Sciatic nerve (tissue), 2 donors: Measurements from ENCODE around the gene ECSIT. TPM values are rescaled to one million over a fixed set of nuclear protein-coding genes. Genes with fewer than 3 reads are reported as not detected.
A peak's percentile ranks its signal among the peaks of the same experiment; 100 is the strongest.
"Not testable (repeated sequence)": the region's sequence is repeated elsewhere in the genome, so short reads cannot be mapped to it uniquely, and the experiment has no call there.

Experiments used
- ATAC-seq: fragments of 200-7000 bp; cut with Tn5 transposase; one replicate; pipeline ENCODE4 v1.9.1; 2020; ENCODE audit warnings: mild to moderate bottlenecking, moderate library complexity
- DNase-seq: peaks from one replicate; pipeline ENCODE4 v3.0.0-alpha.2; 2020; ENCODE audit warnings: low spot score
- intact Hi-C: fragments of 100-400 bp; cut with DNase I; formaldehyde crosslinking; loops from one replicate; pipeline ENCODE4 v1.14.2; 2022
- total RNA-seq: library from RNA; stranded (reverse); fragmentation: NEBNext Ultra II Directional; extraction: Animal tissue kit (Norgen Biotek cat#: 25700); gene quantifications from one replicate; pipeline ENCODE4 v1.2.1, GENCODE V29; 2021
- donor health status: DM: no; HTN: no; CAD: no.
- donor health status: DM: no; HTN: no; CAD: no.

ECSIT gene
- 25.8 TPM for total RNA-seq

GRCh38 chr19:11528551-11529341 is at the start of gene ECSIT:
Gene ECSIT, minus strand, starts transcription at chr19:11529134. Its CDS starts 9,964 bp downstream, at chr19:11519170.
- ATAC-seq (peak; percentile 99), DNase-seq (peak; percentile 98)
- intact Hi-C loops: no loop called here

GRCh38 chr19:11577451-11578257 is 48.7 kb upstream of the ECSIT start, which contains the start of gene ACP5:
Gene ACP5, minus strand, starts transcription at chr19:11577645. Its CDS starts 328 bp downstream, at chr19:11577317.
- no peak for DNase-seq
- intact Hi-C loops: no loop called here
- peak; percentile 62 for ATAC-seq

- DNase-seq (no peak), ATAC-seq (no peak)
- intact Hi-C loops: no loop called here
Observed at GRCh38 chr19:11576227-11576626, 47.3 kb upstream of the ECSIT start.

- DNase-seq: no peak
- intact Hi-C loops: no loop called here
- ATAC-seq: no peak
Observed at GRCh38 chr19:11574689-11575088, 45.8 kb upstream of the ECSIT start.

GRCh38 chr19:11573763-11574162 is 44.8 kb upstream of the ECSIT start:
- ATAC-seq, intact Hi-C loops, DNase-seq: not testable (repeated sequence)

- ATAC-seq, intact Hi-C loops: not testable (repeated sequence)
Observed at GRCh38 chr19:11573354-11573753, 44.4 kb upstream of the ECSIT start.

GRCh38 chr19:11570039-11570462 is 41.1 kb upstream of the ECSIT start:
- no peak for ATAC-seq
- intact Hi-C loops: no loop called here
- DNase-seq: no peak

More at GRCh38 chr19:11573354-11573753, 44.4 kb upstream of the ECSIT start:
- not testable (repeated sequence) for DNase-seq

- no peak for ATAC-seq
- no peak for DNase-seq
- intact Hi-C loops: no loop called here
Observed at GRCh38 chr19:11566164-11566563, 37.2 kb upstream of the ECSIT start.

GRCh38 chr19:11565649-11565980 is 36.7 kb upstream of the ECSIT start:
- DNase-seq, ATAC-seq, intact Hi-C loops: not testable (repeated sequence)

GRCh38 chr19:11564082-11564807 is 35.3 kb upstream of the ECSIT start:
- intact Hi-C loops, ATAC-seq, DNase-seq: not testable (repeated sequence)

- DNase-seq: no peak
- intact Hi-C loops: no loop called here
- ATAC-seq: no peak
Observed at GRCh38 chr19:11563532-11563931, 34.6 kb upstream of the ECSIT start.

GRCh38 chr19:11560404-11561051 is 31.6 kb upstream of the ECSIT start:
- DNase-seq: no peak
- peak; percentile 29 for ATAC-seq
- intact Hi-C loops: no loop called here

- peak; percentile 99 for ATAC-seq
- intact Hi-C loops: no loop called here
Observed at GRCh38 chr19:11558881-11559828, 30.2 kb upstream of the ECSIT start, which contains the start of gene ELOF1. Gene ELOF1, minus strand, starts transcription at chr19:11559230. Its CDS starts 4,883 bp downstream, at chr19:11554347.

GRCh38 chr19:11556634-11557420 is 27.9 kb upstream of the ECSIT start:
- intact Hi-C loops: no loop called here
- DNase-seq (no peak), ATAC-seq (no peak)

More at GRCh38 chr19:11558881-11559828, 30.2 kb upstream of the ECSIT start, which contains the start of gene ELOF1:
- DNase-seq: peak; percentile 97

- ATAC-seq (no peak), DNase-seq (no peak)
- intact Hi-C loops: no loop called here
Observed at GRCh38 chr19:11555246-11555645, 26.3 kb upstream of the ECSIT start.

- no peak for DNase-seq
- no peak for ATAC-seq
- intact Hi-C loops: no loop called here
Observed at GRCh38 chr19:11554160-11554559, 25.2 kb upstream of the ECSIT start.
